Astrocyte (in vitro differentiated cells and primary cell): ENCODE results near the gene UBE2S.

ENCODE experiments used
- EZH2 ChIP-seq: IDR thresholded peaks from 2 replicates; pipeline ENCODE4 v1.6.1; 2012; ENCODE audit warnings: mild to moderate bottlenecking, low read length, inconsistent platforms; ENCODE audit not compliant: insufficient read depth
- TF ChIP-seq, protein P1 (sequence below): IDR thresholded peaks from 2 replicates; pipeline ENCODE4 v1.5.1; 2011; ENCODE audit warnings: low read depth, mild to moderate bottlenecking, inconsistent platforms, low read length, moderate library complexity; ENCODE audit not compliant: insufficient read depth

DNA sequence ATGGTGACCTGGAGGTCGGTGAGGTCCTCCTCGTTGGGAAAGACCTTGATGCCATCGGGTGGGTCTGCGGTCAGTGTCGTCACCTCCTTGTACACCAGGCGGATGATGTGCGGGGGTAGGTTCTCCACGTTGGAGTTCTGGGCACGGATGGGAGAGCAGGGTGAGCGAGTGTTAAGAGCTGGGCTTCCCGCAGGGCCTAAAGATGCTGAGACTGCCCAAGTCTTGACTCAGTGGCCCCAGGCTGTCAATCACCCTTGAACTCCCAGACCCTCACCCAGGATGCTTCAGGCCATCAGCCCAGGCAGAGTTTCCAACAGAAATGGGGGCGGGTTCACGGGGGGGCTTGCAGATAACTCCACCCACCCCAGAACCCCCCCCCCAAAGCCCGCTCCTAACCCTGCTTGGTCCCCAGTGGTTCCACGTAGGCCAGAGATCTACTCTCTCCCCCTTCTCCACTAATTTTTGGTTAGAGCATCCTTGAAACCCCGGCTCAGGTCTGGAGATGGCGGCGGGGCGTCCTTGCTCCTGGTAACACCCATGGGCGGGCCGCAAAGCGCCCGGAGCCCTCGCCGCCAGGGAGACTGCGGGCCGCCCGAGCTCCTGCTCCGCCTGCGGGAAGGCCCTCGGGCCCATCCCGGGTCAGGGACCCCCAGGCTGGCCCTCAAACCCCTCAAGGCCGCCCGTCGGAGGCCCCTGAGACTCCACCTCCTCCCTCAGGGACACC, 600 bp downstream of the UBE2S start:
- TF ChIP-seq, protein P1, sequence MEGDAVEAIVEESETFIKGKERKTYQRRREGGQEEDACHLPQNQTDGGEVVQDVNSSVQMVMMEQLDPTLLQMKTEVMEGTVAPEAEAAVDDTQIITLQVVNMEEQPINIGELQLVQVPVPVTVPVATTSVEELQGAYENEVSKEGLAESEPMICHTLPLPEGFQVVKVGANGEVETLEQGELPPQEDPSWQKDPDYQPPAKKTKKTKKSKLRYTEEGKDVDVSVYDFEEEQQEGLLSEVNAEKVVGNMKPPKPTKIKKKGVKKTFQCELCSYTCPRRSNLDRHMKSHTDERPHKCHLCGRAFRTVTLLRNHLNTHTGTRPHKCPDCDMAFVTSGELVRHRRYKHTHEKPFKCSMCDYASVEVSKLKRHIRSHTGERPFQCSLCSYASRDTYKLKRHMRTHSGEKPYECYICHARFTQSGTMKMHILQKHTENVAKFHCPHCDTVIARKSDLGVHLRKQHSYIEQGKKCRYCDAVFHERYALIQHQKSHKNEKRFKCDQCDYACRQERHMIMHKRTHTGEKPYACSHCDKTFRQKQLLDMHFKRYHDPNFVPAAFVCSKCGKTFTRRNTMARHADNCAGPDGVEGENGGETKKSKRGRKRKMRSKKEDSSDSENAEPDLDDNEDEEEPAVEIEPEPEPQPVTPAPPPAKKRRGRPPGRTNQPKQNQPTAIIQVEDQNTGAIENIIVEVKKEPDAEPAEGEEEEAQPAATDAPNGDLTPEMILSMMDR = no peak
- no peak for TF ChIP-seq EZH2
